Spleen (tissue), 7 donors: ENCODE measurements around the gene CNPY2.

Experiments used
- CTCF ChIP-seq, 11 experiments: fragments of 200-600 bp in 7 of 11; fragments of 450-650 bp in 4 of 11; sonication (generic) in 4 of 11; IDR thresholded peaks in 8 of 11; conservative IDR thresholded peaks in 3 of 11; 1 replicate in 7 of 11; 2 replicates in 4 of 11; pipeline versions ENCODE4 v1.4.0 to v1.8.0; 2016 to 2021; ENCODE audit warnings: antibody characterized with exemption in 11 of 11, inconsistent platforms in 4 of 11, mild to moderate bottlenecking in 1 of 11
- POLR2A ChIP-seq, 3 donors: fragments of 450-650 bp; IDR thresholded peaks; one replicate each; pipeline ENCODE4 v1.5.1; 2017; ENCODE audit warnings: antibody characterized with exemption in 3 of 3, mild to moderate bottlenecking in 1 of 3
- POLR2AphosphoS5 ChIP-seq, 3 donors: sonication (generic); formaldehyde crosslinking; IDR thresholded peaks; one replicate each; pipeline ENCODE4 v1.5.1; 2017; ENCODE audit warnings: antibody characterized with exemption in 3 of 3
- donor health status: DM: no; HTN: no; CAD: no; lungs with moderate emphysema.
- donor health status: DM: no; HTN: no; CAD: no.
- donor health status: DM: no; HTN: no; CAD: no.

GRCh38 chr12:56271031-56271430 is 44.8 kb downstream of the CNPY2 start:
- TF ChIP-seq POLR2A (IDR thresholded peaks at IDR 0.05) (no peak), CTCF (IDR thresholded peaks at IDR 0.05 in 8 of 11, conservative IDR thresholded peaks at IDR 0.05 in 3 of 11) (peak in 2 of 11 experiments; percentile 5 to 15), POLR2AphosphoS5 (IDR thresholded peaks at IDR 0.05) (no peak)
